AG20443 (cell line): ENCODE results near the gene TMEM203.
A peak's percentile ranks its signal among the peaks of the same experiment; 100 is the strongest.

Experiments used
- DNase-seq: peaks from one replicate; pipeline ENCODE4 v3.0.0; 2012; ENCODE audit warnings: low spot score, mixed read lengths

Gene TMEM203

DNA sequence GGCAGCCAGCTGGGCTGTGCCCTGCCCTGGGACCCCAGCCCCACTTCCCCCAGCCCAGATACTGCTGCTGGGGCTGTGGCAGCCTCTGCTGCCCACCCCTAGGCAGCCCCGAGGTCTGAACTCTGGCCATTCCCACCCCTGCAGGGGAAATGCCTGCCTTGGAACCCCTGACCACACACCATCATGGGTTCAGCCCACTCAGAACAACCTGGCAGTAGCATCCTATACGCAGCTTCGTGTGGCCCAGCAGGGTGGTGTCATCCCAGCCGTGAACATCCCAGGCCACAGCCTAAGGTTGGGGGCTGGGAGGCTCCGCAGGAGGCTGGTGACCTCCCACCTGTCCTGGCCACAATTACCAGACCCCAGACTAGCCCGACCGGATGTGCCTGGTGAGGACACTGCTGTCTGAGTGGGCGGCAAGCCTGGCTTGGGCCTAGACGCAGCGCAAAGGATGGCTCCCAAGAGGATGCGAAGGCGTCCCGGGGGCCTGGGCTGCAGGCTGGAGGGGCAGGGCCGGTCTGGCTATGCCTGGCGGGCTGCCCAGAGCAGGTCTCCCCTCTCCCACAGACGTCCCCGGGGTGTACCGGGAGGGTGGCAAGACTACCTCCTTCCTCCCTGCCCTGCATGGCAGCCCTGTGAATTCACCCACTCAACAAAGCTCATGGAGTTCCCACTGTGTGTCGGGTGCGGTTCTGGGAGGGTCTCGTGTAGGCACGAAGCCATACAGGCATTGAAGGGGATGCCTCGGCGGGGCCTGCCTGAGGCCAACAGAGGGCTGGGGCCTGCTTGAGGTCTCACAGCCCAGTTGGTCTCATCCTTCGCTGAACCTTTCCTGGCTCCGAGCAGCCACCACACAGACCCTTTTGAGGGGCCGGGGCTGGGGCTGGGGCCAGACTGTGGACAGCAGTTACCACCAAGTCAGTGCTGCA, 23.8 kb upstream of the TMEM203 start:
- DNase-seq, result no peak

GRCh38 chr9:137228506-137228967, 23.1 kb upstream of the TMEM203 start:
- DNase-seq, result no peak

GRCh38 chr9:137227853-137228505, 22.5 kb upstream of the TMEM203 start:
- no peak for DNase-seq

- DNase-seq, result peak; percentile 78
Observed at GRCh38 chr9:137227054-137227852, 21.8 kb upstream of the TMEM203 start, which contains the start of gene RNF224. RNF224 (plus strand) TSS chr9:137227502; CDS start chr9:137228336, 834 bp downstream.

DNA sequence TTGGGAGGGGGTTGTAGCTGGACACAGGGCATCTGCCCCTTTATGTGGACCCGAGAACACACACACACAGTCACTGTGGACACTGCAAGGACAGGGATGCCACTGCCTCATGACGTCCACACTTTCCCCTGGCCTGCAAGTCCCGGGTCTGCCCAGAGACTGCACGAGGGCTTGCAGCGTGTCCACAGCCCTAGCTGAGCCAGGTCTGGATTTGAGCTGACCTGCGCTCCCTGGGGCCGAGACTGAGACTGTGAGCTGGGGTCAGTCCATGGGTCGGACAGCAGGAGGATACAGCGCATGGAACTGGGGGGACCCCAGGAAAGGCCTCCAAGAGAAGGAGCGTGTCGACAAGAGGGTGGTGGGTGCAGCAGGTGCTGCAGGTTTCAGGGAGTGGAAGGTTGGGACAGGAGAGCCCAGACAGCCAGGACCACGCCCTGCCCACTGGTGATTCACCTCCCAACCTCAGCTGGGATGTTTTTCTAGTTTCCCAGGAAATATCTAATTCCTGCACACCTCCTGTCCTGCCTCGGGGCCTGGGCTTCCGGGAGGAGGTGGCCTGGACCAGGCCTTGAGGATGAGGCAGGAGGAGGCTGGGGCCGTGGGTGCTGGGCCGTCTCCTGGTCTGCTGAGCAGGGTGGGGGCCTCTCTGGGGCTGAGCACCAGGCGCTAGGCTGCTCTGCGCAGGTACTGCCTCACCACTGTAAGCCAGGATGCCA, 21.0 kb upstream of the TMEM203 start:
- DNase-seq, result no peak

DNA sequence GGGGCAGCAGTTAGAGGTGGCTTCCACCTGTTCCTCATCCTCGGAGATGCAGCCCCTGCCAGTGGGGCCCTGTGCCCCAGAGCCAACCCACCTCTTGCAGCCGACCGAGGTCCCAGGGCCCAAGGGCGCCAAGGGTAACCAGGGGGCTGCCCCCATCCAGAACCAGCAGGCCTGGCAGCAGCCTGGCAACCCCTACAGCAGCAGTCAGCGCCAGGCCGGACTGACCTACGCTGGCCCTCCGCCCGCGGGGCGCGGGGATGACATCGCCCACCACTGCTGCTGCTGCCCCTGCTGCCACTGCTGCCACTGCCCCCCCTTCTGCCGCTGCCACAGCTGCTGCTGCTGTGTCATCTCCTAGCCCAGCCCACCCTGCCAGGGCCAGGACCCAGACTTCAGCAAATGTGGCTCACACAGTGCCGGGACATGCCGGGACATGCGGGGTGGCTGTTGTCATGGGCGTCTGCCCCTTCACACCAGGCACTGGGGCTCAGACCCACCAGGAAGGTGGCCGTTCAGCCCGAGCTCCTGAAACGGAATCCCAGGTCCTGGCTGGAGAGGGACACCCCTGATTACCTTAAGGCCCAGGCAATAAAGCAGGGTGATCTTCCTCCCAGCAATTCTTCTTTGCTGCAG, 20.4 kb upstream of the TMEM203 start:
- DNase-seq, result no peak

DNA sequence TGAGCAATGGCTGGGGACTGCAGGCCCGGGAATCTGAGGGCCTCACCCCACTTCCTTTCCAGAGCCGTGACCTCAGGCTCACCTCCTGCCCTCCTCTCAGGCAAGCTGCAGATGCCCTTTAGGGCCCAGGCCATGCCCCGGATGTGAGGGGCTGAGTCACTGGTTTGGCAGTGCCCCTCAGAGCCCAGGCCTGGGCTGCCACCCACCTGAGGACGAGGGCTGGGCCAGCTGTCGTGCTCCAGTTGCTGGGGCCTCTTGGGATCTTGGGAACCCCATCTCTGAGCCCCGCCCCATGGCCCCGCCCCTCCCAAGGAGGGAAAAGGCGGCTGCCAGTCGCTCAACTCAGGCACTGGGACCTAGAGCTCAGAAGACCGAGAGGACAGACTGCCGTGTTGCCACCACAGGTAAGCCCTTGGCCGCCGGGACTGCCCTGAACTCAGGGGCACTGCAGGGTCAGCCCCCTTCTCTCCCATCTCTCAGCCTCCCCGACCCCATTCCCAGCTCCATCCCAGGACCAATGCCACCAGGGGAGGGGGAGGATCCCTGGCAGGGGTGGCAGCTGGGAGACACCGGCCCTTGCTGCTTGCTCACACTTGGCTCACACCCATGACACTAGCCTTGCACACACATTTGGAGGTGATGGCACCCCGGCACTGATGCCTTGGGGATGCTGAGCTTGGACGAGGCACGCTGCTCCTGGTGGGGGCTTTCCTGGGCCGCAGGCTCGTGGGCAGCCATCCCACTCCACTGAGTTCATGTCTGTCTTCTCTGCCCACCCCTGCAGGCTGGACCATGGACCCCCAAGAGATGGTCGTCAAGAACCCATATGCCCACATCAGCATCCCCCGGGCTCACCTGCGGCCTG, 19.6 kb upstream of the TMEM203 start, which contains the start of gene CYSRT1:
CYSRT1 (plus strand) TSS at position 345 of the 865 bp plus-strand sequence; CDS start at position 793, 448 bp downstream.
- DNase-seq, result no peak

DNA sequence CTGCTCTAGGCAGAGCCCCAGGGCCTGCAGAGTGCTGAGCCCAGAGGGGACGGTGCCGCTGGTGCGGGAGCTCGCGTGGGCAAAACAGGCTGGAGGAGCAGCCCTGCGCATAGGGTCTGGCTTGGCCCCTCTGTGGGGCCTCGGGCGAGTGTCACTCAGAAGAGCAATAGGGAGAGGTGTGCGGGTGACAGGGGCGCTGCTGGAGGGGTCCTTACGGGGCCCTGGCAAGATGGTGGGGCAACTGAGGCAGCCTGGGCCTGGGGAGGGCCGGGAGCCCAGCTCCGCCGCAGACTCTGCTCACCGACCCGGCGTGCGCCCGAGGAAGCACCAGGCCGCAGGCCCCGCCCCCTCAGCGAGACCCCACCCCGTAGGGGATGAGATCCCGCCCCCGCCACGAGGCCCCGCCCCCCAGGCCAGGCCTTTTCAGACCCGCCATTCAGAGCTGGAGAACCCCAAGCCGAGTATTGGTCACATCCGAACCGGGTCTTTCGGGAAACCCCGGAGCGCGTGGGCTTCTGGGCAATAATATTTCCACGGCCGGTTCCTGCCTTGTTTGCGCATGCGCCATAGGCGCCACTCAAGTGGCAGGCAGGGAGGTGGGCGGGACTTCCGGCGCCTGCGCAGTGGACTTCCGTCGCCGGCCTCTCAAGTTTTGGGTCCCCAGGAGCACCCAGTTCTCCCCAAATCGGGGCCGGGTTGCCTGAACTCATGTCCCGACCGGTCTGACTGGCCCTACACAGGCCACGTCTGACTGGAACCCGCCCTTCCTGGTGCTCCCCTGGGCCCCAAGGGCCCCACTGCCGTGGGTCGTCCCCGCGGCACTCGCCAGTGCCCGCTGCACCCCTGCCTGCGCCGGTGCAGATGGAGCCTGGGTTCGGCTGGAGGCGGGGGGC, 17.9 kb upstream of the TMEM203 start:
- DNase-seq, result peak; percentile 99

GRCh38 chr9:137222190-137223077, 17.0 kb upstream of the TMEM203 start, which contains the start of gene RNF208:
RNF208 (minus strand) TSS chr9:137222240; CDS start chr9:137221212, 1,028 bp downstream.
- DNase-seq, result no peak

DNA sequence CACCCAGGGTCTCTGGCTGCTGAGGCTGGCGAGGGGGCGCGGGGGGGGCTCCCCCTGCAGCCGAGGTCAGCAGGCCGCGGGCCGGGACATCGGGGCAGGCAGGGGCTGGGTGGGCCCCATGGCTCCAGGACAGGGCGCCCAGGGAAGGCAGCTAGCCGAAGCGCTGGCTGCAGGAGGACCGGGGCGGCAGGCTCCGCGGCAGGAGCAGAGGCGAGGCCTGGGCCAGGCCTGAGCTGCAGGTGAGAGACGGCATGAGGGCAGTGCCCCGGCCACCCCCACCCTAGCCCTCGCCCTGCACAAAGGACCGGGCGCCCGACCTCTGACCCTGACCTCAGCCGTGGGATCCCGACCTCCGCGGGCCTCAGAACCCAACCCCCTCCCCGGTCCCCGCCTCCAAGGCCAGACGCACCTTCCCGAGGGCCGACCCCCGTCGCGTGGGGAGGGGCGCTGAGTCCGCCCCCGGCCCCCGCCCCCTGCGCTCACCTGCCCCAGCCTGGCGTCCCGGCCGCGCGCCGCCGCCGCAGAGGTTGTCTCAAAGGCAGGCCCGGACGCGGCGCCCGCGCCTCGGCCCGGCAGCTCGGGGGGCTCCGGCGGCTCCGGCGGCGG, 16.2 kb upstream of the TMEM203 start:
- DNase-seq, result no peak

- no peak for DNase-seq
Observed at GRCh38 chr9:137221095-137221505, 15.7 kb upstream of the TMEM203 start.

GRCh38 chr9:137220317-137221094, 15.1 kb upstream of the TMEM203 start:
- DNase-seq, result no peak

GRCh38 chr9:137219757-137220316, 14.4 kb upstream of the TMEM203 start:
- DNase-seq, result no peak

- DNase-seq, result no peak
Observed at GRCh38 chr9:137218754-137219271, 13.4 kb upstream of the TMEM203 start.

DNA sequence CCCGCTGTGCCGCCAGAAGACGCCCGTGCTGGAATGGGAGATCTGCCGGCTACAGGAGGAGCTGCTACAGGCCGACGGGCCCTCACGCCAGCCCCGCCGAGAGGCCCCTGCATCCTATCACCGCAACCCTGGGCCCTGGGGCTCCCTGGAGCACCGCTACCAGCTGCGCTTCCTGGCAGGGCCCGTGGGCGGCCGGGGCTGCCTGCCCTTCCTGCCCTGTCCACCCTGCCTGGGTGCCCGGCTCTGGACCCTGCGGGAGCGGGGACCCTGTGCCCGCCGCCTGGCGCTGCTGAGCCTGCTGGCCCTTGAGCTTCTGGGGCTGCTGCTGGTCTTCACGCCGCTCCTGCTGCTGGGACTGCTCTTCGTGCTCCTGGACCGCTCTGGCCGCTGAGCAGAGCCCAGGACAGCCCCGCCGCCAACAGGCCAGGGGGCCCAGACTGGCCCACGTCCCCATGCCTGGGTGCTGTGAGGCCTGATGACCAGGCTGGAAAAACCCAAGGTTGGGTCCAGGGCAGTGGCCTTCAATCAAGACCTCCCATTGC, 12.8 kb upstream of the TMEM203 start:
- DNase-seq, result no peak
